Esophagus muscularis mucosa (tissue), 3 donors: Measurements from ENCODE around the gene PHKB.

ENCODE experiments used
- CTCF ChIP-seq, 3 experiments: fragments of 200-600 bp in 2 of 3; fragments of 450-650 bp in 1 of 3; sonication (generic) in 2 of 3; IDR thresholded peaks; one replicate each; pipeline ENCODE4 v1.5.1; 2017 to 2019; ENCODE audit warnings: antibody characterized with exemption in 3 of 3, mild to moderate bottlenecking in 2 of 3, moderate library complexity in 1 of 3
- POLR2A ChIP-seq: fragments of 450-650 bp; IDR thresholded peaks from one replicate; pipeline ENCODE4 v1.6.1; 2017; ENCODE audit warnings: antibody characterized with exemption, moderate library complexity, mild to moderate bottlenecking, low read depth

- no peak for TF ChIP-seq POLR2A
- TF ChIP-seq CTCF (IDR thresholded peaks at IDR 0.05): no peak
Measured at GRCh38 chr16:47490471-47490870, 29.3 kb downstream of the PHKB start.
